ENCODE measurements around the gene SSPN. TPM values are rescaled to one million over a fixed set of nuclear protein-coding genes. Genes with fewer than 3 reads are reported as not detected.
A peak's percentile ranks its signal among the peaks of the same experiment; 100 is the strongest.

SSPN gene
- total and polyA plus RNA-seq, 8 donors = 0.61 to 11.9 (median 4.4) TPM

DNA sequence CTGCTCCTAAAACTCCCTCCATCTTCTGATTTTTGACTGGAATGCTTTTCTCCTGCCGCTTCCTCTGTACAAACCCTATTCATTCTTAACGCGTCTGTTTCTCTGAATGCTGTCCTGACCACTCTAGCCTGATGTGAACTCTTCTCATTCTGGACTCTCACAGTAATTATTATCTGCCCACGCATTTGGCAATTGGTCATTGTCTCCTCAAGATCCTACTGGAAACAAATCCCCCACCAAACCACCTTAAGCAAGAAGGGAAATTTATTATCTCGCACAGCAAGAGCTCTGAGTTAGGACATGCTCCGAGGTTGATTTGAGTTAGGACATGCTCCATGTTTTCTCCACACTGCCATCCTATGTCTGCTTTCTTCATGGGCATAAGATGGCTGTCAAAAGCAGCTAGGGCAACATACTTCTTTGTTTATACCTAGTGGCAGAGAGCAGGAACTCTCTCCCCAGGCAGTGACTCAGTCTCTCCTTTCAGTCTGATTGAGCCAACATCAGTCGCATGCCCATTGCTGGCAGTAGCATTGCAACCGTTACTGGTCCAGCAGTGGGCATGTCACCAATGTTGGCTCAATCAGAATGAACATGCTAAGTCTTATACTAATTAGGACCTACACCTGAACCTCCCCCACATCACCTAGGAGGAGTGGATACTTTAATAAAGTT lies 102.2 kb downstream of the SSPN start:
- no peak for DNase-seq
- ATAC-seq = no peak
- WGBS, 2 donors = 75 to 93% methylated on average over 8 of the region's 8 CpGs
- intact Hi-C loops (cut with DNase I) = no loop called here
- FAIRE-seq = no peak
- H3K36me3 ChIP-seq = no peaks in the 10 kb centered on the region
- no peaks in the 10 kb centered on the region for H3K9me3 ChIP-seq
- no peaks in the 10 kb centered on the region for H3K4me1 ChIP-seq
- no peaks in the 10 kb centered on the region for H3K27me3 ChIP-seq
- no peak overlapping the region for H3K4me3 ChIP-seq
- TF ChIP-seq, protein P1, sequence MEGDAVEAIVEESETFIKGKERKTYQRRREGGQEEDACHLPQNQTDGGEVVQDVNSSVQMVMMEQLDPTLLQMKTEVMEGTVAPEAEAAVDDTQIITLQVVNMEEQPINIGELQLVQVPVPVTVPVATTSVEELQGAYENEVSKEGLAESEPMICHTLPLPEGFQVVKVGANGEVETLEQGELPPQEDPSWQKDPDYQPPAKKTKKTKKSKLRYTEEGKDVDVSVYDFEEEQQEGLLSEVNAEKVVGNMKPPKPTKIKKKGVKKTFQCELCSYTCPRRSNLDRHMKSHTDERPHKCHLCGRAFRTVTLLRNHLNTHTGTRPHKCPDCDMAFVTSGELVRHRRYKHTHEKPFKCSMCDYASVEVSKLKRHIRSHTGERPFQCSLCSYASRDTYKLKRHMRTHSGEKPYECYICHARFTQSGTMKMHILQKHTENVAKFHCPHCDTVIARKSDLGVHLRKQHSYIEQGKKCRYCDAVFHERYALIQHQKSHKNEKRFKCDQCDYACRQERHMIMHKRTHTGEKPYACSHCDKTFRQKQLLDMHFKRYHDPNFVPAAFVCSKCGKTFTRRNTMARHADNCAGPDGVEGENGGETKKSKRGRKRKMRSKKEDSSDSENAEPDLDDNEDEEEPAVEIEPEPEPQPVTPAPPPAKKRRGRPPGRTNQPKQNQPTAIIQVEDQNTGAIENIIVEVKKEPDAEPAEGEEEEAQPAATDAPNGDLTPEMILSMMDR (IDR thresholded peaks at IDR 0.05) = no peak
- no peak overlapping the region for H3K27ac ChIP-seq

DNA sequence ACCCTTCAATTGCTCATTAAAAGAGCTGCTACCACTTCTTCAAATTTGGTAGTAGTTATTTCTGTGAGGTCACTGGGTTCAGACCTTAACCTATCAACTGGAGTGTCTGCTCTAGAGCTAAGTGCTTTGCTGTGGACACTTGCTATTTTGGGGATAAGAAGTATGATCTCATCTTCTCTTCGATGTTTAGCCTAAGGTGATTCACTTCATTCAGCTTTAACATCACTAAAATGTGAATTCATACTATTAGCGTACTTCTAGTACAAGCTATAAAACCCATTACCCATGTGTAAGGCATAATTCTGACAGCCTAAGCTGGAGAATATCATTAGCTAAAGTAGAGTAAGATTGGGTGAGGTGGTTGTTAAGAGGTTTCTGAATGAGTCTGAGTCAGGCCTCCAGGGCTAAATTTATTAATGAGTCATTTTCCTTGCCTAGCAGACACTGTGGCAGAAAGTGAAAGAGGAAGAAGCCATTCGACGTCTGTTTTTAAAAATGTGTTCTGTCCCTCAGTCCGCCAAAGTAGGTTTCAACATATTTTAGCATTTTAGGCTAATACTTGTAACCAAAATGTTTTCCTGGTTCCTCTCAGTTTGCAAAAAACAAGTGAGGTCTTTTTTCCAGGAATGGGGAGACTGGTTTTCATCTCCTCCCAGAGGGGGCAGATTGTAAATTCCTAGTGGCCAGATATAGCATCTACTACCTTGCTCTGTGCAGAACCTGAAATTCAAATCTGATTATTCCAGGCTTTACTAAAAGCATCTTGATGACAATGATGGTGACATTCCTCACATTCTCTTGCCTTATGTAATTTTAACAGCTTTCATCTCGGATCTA lies 103.6 kb downstream of the SSPN start:
- Histone ChIP-seq H3K36me3 (no peaks in the 10 kb centered on the region), H3K27me3 (no peaks in the 10 kb centered on the region), H3K9me3 (no peaks in the 10 kb centered on the region), H3K4me1 (peaks cover 0 to 6% (median 0%) of the 10 kb centered on the region in 3 donors), H3K4me3 (no peak overlapping the region), H3K27ac (peak overlapping the region in 2 of 4 donors; percentile 50 to 53)
- DNase-seq (no peak), ATAC-seq (peak in 3 of 4 donors; percentile 83 to 93 (median 89)), FAIRE-seq (peak; percentile 76)
- WGBS, 2 donors = 59 to 61% methylated on average over 6 of the region's 6 CpGs
- intact Hi-C loops (cut with DNase I) = no loop called here
- TF ChIP-seq, protein P1 (IDR thresholded peaks at IDR 0.05) = no peak

DNA sequence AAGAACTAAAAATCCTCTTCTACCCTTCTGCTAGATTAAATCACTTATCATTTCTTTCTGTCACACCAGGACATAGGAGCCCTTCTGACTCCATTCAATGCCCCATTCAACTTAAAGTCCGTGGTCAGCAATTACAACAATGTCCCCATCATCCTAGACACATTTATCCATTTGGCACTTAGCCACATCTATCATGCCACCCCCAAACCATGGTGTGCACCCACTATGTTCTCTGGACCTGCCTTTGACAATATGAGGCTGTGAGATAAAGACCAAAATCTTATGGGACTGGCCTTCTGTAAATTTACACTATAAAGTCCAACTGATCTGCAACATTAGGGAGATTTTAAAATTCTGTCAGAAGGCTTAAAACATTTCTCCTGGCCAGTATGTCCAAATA lies 104.4 kb downstream of the SSPN start:
- FAIRE-seq = no peak
- WGBS, 2 donors = 77 to 79% methylated on average over 1 of the region's 1 CpG
- Histone ChIP-seq H3K4me3 (no peak overlapping the region), H3K27me3 (no peaks in the 10 kb centered on the region), H3K27ac (peak overlapping the region in 2 of 4 donors; percentile 50 to 53), H3K4me1 (peaks cover 0 to 10% (median 0%) of the 10 kb centered on the region in 3 donors), H3K9me3 (no peaks in the 10 kb centered on the region), H3K36me3 (no peaks in the 10 kb centered on the region)
- intact Hi-C loops (cut with DNase I) = no loop called here
- no peak for DNase-seq
- TF ChIP-seq, protein P1 (IDR thresholded peaks at IDR 0.05) = no peak
- no peak for ATAC-seq

Other genes with a start within 250 kb of the SSPN start
- 10 to 100 TPM in 3 of 6 donors, 1 to 10 TPM in 3; 6.3 to 25.0 (median 10.5) TPM for gene RASSF8, start 236.9 kb upstream of the SSPN start, total RNA-seq
- gene RASSF8, start 236.9 kb upstream of the SSPN start, polyA plus RNA-seq = 1 to 10 TPM; 4.3 TPM
- gene BHLHE41, start 70.5 kb upstream of the SSPN start, total RNA-seq = 10 to 100 TPM in 4 of 6 donors, 1 to 10 TPM in 2; 6.8 to 29.4 (median 10.9) TPM
- gene BHLHE41, start 70.5 kb upstream of the SSPN start, polyA plus RNA-seq = 10 to 100 TPM in 1 of 2 donors, 1 to 10 TPM in 1; 3.8 to 12.1 TPM